PC-3 (cell line): ENCODE measurements around the gene TNFRSF1B. TPM values are rescaled to one million over a fixed set of nuclear protein-coding genes. Genes with fewer than 3 reads are reported as not detected.

Experiments used
- ATAC-seq: fragments of 200-7000 bp; cut with Tn5 transposase; 2 replicates; pipeline ENCODE4 v1.9.1; 2020; ENCODE audit warnings: mild to moderate bottlenecking, moderate library complexity
- BruUV-seq: library from RNA; stranded (reverse); fragments of 400-500 nt; replicated peaks from 2 replicates; lab custom pipeline; 2021; lab: Mats Ljungman, UMichigan
- CTCF ChIA-PET: fragments of 300-600 bp; sonication (Branson Sonifier 250); formaldehyde crosslinking; loops from one replicate; lab custom pipeline; 2022; ENCODE audit warnings: antibody characterized with exemption; lab: Charles Lee
- POLR2A ChIA-PET: fragments of 300-600 bp; sonication (Branson Sonifier 250); formaldehyde crosslinking; loops from one replicate; lab custom pipeline; 2022; ENCODE audit warnings: antibody characterized with exemption; ENCODE audit not compliant: unreplicated experiment; lab: Charles Lee
- DNase-seq: peaks from one replicate; pipeline ENCODE4 v3.0.0-alpha.2; 2015
- H2AFZ ChIP-seq: fragments of 300-600 bp; sonication (generic); 2 replicates; pipeline ENCODE4 v1.6.0; 2016; ENCODE audit warnings: antibody characterized with exemption, low read length
- H3F3A ChIP-seq: fragments of 300-600 bp; sonication (generic); one replicate; pipeline ENCODE4 v1.6.0; 2017; ENCODE audit warnings: antibody characterized with exemption, low read length, control low read depth, mild to moderate bottlenecking; ENCODE audit not compliant: unreplicated experiment
- H3K27ac ChIP-seq: fragments of 300-600 bp; sonication (generic); 2 replicates; pipeline ENCODE4 v1.5.1; 2016; ENCODE audit warnings: mild to moderate bottlenecking, low read length
- H3K27me3 ChIP-seq: fragments of 300-600 bp; sonication (generic); 2 replicates; pipeline ENCODE4 v1.6.1; 2016; ENCODE audit warnings: low read length, mixed read lengths
- H3K36me3 ChIP-seq: fragments of 300-600 bp; sonication (generic); 2 replicates; pipeline ENCODE4 v1.6.1; 2016; ENCODE audit warnings: low read depth, mixed run types, low read length, mixed read lengths
- H3K4me1 ChIP-seq: fragments of 300-600 bp; sonication (generic); 2 replicates; pipeline ENCODE4 v1.5.1; 2016; ENCODE audit warnings: low read length; ENCODE audit not compliant: insufficient read depth
- H3K4me2 ChIP-seq: fragments of 300-600 bp; sonication (generic); 2 replicates; pipeline ENCODE4 v1.6.0; 2016; ENCODE audit warnings: low read length
- H3K4me3 ChIP-seq: fragments of 300-600 bp; sonication (generic); 2 replicates; pipeline ENCODE4 v1.5.1; 2016; ENCODE audit warnings: mild to moderate bottlenecking, low read length, mixed read lengths
- H3K79me2 ChIP-seq: fragments of 300-600 bp; sonication (generic); 2 replicates; pipeline ENCODE4 v1.6.1; 2017; ENCODE audit warnings: low read length, mixed read lengths
- H3K9ac ChIP-seq: fragments of 300-600 bp; sonication (generic); 2 replicates; pipeline ENCODE4 v1.6.0; 2016; ENCODE audit warnings: mild to moderate bottlenecking, low read length
- H3K9me2 ChIP-seq: fragments of 300-600 bp; sonication (generic); replicated peaks from 2 replicates; pipeline ENCODE4 v1.6.1; 2016; ENCODE audit warnings: mixed run types, low read length, mixed read lengths
- H3K9me3 ChIP-seq: fragments of 300-600 bp; sonication (generic); 2 replicates; pipeline ENCODE4 v1.6.1; 2016; ENCODE audit warnings: low read length, mixed read lengths
- H4K20me1 ChIP-seq: fragments of 300-600 bp; sonication (generic); 2 replicates; pipeline ENCODE4 v1.6.1; 2016; ENCODE audit warnings: low read length, mixed read lengths
- EZH2 ChIP-seq: fragments of 300-600 bp; sonication (generic); IDR thresholded peaks from one replicate; pipeline ENCODE4 v1.6.1; 2017; ENCODE audit warnings: antibody characterized with exemption, mild to moderate bottlenecking, low read length; ENCODE audit not compliant: unreplicated experiment
- EZH2phosphoT487 ChIP-seq: fragments of 300-600 bp; sonication (generic); IDR thresholded peaks from 2 replicates; pipeline ENCODE4 v1.6.1; 2018; ENCODE audit warnings: mild to moderate bottlenecking, antibody characterized with exemption, low read length, borderline replicate concordance
- intact Hi-C: fragments of 100-400 bp; cut with micrococcal nuclease; formaldehyde crosslinking; loops from 2 replicates; pipeline ENCODE4 v1.9.0; 2023
- total RNA-seq: library from RNA; depleted of rRNA; stranded (reverse); fragments of >200 nt; gene quantifications from 2 replicates; pipeline ENCODE4 v1.2.3, GENCODE V29; 2014
- TF ChIP-seq, protein P1 (sequence below): fragments of 300-600 bp; sonication (generic); conservative IDR thresholded peaks from 2 replicates; pipeline ENCODE4 v1.5.1; 2017; ENCODE audit warnings: antibody characterized with exemption, low read depth, mild to moderate bottlenecking, low read length

Gene TNFRSF1B
- total RNA-seq, 1 experiment from 2014 or later = 1.3 TPM

GRCh38 chr1:12244585-12244984, 77.8 kb downstream of the TNFRSF1B start:
- CTCF ChIA-PET = interaction anchor here (0.6 kb wide), 1 partner anchor 102 kb away, joined by 4 read pairs; no protein-coding TSS in a partner anchor

DNA sequence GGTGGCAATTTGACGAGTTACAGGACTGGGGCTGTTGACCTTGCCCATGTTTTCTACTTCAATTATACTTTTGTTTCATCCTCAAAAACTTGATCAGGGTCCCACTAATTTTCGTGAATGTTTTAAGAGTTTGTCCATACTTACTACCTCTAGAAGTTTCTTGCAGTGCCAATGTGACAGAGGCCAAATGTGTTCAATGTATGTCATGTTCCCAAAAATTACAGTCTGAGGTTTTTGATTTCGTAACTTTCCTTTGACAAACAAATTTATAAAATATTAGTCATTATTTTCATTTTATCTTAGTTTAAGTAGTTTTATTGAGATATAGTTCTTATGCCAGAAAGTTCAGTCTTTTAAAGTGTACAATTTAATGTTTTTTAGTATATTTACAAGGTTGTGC, 78.3 kb downstream of the TNFRSF1B start:
- H3K27me3 ChIP-seq = no peaks in the 10 kb centered on the region
- no peak overlapping the region for H3K9ac ChIP-seq
- H3K4me1 ChIP-seq = peaks cover 34% of the 10 kb centered on the region
- no peaks in the 10 kb centered on the region for H3K79me2 ChIP-seq
- peak overlapping the region; percentile 16; the same call in 1 of the 2 replicates for H3K4me2 ChIP-seq
- BruUV-seq = no TSS peak
- peak overlapping the region; percentile 59 for H3K27ac ChIP-seq
- intact Hi-C loops = no loop called here
- TF ChIP-seq EZH2 = no peak
- no peak for TF ChIP-seq EZH2phosphoT487
- TF ChIP-seq, protein P1, sequence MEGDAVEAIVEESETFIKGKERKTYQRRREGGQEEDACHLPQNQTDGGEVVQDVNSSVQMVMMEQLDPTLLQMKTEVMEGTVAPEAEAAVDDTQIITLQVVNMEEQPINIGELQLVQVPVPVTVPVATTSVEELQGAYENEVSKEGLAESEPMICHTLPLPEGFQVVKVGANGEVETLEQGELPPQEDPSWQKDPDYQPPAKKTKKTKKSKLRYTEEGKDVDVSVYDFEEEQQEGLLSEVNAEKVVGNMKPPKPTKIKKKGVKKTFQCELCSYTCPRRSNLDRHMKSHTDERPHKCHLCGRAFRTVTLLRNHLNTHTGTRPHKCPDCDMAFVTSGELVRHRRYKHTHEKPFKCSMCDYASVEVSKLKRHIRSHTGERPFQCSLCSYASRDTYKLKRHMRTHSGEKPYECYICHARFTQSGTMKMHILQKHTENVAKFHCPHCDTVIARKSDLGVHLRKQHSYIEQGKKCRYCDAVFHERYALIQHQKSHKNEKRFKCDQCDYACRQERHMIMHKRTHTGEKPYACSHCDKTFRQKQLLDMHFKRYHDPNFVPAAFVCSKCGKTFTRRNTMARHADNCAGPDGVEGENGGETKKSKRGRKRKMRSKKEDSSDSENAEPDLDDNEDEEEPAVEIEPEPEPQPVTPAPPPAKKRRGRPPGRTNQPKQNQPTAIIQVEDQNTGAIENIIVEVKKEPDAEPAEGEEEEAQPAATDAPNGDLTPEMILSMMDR = no peak
- peaks cover 46% of the 10 kb centered on the region for H3K36me3 ChIP-seq
- ChIA-PET POLR2A (no interaction called here), CTCF (no interaction called here)
- H4K20me1 ChIP-seq = no peaks in the 10 kb centered on the region
- no peak overlapping the region for H2AFZ ChIP-seq
- DNase-seq (peak; percentile 42), ATAC-seq (no peak)
- no peaks in the 10 kb centered on the region for H3K9me2 ChIP-seq
- no peaks in the 10 kb centered on the region for H3F3A ChIP-seq
- H3K9me3 ChIP-seq = no peaks in the 10 kb centered on the region
- H3K4me3 ChIP-seq = no peak overlapping the region

More at GRCh38 chr1:12244585-12244984, 77.8 kb downstream of the TNFRSF1B start:
- intact Hi-C loops = no loop called here
- Histone ChIP-seq H3K27me3 (no peaks in the 10 kb centered on the region), H2AFZ (no peak overlapping the region), H3K9me3 (no peaks in the 10 kb centered on the region), H3K4me2 (peak overlapping the region; percentile 16; the same call in 1 of the 2 replicates), H3K4me3 (no peak overlapping the region), H3K27ac (peak overlapping the region; percentile 59), H3K79me2 (no peaks in the 10 kb centered on the region), H3K9me2 (no peaks in the 10 kb centered on the region), H3K9ac (no peak overlapping the region), H3K36me3 (peaks cover 41% of the 10 kb centered on the region), H3F3A (no peaks in the 10 kb centered on the region), H4K20me1 (no peaks in the 10 kb centered on the region), H3K4me1 (peaks cover 34% of the 10 kb centered on the region)
- no TSS peak for BruUV-seq
- DNase-seq (no peak), ATAC-seq (no peak)
- POLR2A ChIA-PET = no interaction called here
- TF ChIP-seq, protein P1 = no peak
- TF ChIP-seq EZH2phosphoT487 (no peak), EZH2 (no peak)

GRCh38 chr1:12245733-12246132, 78.9 kb downstream of the TNFRSF1B start:
- H3K4me2 ChIP-seq = no peak overlapping the region
- H4K20me1 ChIP-seq = no peaks in the 10 kb centered on the region
- no peak overlapping the region for H3K9ac ChIP-seq
- no peaks in the 10 kb centered on the region for H3K27me3 ChIP-seq
- H2AFZ ChIP-seq = no peak overlapping the region
- H3K79me2 ChIP-seq = no peaks in the 10 kb centered on the region
- POLR2A ChIA-PET = no interaction called here
- H3K9me3 ChIP-seq = no peaks in the 10 kb centered on the region
- peak overlapping the region; percentile 10; the same call in 1 of the 2 replicates for H3K27ac ChIP-seq
- peaks cover 46% of the 10 kb centered on the region for H3K36me3 ChIP-seq
- H3K9me2 ChIP-seq = no peaks in the 10 kb centered on the region
- ATAC-seq (no peak; the same call in 1 of the 2 replicates), DNase-seq (no peak)
- H3F3A ChIP-seq = no peaks in the 10 kb centered on the region
- TF ChIP-seq EZH2 (no peak), EZH2phosphoT487 (no peak)
- TF ChIP-seq, protein P1 = no peak
- intact Hi-C loops = no loop called here
- peaks cover 34% of the 10 kb centered on the region for H3K4me1 ChIP-seq
- CTCF ChIA-PET = no interaction called here
- H3K4me3 ChIP-seq = no peak overlapping the region
- no TSS peak for BruUV-seq
